DND-41 (cell line): ENCODE measurements around the gene TRIOBP.

Experiments used
- CTCF ChIP-seq: IDR thresholded peaks from 2 replicates; pipeline ENCODE4 v1.5.1; 2012; ENCODE audit warnings: borderline replicate concordance, low read length, moderate library complexity, mild to moderate bottlenecking; ENCODE audit not compliant: poor library complexity, severe bottlenecking; ENCODE audit errors: extremely low read depth
- EZH2 ChIP-seq: IDR thresholded peaks from 3 replicates; pipeline ENCODE4 v1.6.1; 2012; ENCODE audit warnings: borderline replicate concordance, low read depth, mild to moderate bottlenecking, moderate library complexity, low read length, inconsistent platforms; ENCODE audit not compliant: severe bottlenecking

- TF ChIP-seq CTCF, result no peak
- TF ChIP-seq EZH2, result no peak
Measured at GRCh38 chr22:37765953-37766576, 69.2 kb downstream of the TRIOBP start.
